ENCODE results near the gene SDCCAG8.

Gene SDCCAG8

DNA sequence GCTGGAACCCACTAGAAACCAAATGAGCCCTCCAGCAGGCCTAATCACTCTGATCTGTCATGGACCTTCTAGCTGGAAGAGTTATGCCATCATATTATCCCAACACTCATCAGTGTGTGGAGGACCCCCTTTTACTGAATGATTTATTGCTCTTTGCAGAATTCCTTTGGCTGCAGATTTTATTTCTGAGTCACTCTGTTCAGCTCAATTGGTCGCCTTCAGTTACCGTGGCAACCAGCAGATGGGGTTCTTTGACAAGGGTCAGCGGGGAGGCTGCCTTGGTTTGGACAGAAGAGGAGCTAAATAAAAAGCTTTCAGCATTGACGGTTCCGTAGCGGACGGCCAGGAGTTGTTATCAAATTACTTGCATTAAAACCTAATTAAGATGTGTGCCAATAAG lies 220.1 kb downstream of the SDCCAG8 start:
- H3K27ac ChIP-seq (ENCODE audit: extremely low read depth, low read depth, low read length), result no peak overlapping the region
- TF ChIP-seq, protein P1, sequence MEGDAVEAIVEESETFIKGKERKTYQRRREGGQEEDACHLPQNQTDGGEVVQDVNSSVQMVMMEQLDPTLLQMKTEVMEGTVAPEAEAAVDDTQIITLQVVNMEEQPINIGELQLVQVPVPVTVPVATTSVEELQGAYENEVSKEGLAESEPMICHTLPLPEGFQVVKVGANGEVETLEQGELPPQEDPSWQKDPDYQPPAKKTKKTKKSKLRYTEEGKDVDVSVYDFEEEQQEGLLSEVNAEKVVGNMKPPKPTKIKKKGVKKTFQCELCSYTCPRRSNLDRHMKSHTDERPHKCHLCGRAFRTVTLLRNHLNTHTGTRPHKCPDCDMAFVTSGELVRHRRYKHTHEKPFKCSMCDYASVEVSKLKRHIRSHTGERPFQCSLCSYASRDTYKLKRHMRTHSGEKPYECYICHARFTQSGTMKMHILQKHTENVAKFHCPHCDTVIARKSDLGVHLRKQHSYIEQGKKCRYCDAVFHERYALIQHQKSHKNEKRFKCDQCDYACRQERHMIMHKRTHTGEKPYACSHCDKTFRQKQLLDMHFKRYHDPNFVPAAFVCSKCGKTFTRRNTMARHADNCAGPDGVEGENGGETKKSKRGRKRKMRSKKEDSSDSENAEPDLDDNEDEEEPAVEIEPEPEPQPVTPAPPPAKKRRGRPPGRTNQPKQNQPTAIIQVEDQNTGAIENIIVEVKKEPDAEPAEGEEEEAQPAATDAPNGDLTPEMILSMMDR (tag by site-specific recombination; IDR thresholded peaks at IDR 0.05), result peak; percentile 25; the same call in 1 of the 2 replicates
- no peak for TF ChIP-seq ZFHX2 (tag by site-specific recombination; conservative IDR thresholded peaks at IDR 0.05)
- ChIA-PET POLR2A (no interaction called here), CTCF (interaction anchor here (1.0 to 1.1 kb wide), 2 partner anchors 280 to 796 kb away, joined by 3 to 7 read pairs; no protein-coding TSS in a partner anchor)
- H3K9me3 ChIP-seq (ENCODE audit: control insufficient read depth, insufficient read depth, low read depth, low read length), result no peaks in the 10 kb centered on the region
- no peaks in the 10 kb centered on the region for H3K36me3 ChIP-seq (ENCODE audit: control insufficient read depth in 2 of 2, insufficient read depth in 1 of 2, low read length in 2 of 2)
- H3K4me1 ChIP-seq (ENCODE audit: control insufficient read depth, insufficient read depth, low read length), result no peaks in the 10 kb centered on the region
- H3K4me3 ChIP-seq (ENCODE audit: low read depth, low read length), result no peak overlapping the region

DNA sequence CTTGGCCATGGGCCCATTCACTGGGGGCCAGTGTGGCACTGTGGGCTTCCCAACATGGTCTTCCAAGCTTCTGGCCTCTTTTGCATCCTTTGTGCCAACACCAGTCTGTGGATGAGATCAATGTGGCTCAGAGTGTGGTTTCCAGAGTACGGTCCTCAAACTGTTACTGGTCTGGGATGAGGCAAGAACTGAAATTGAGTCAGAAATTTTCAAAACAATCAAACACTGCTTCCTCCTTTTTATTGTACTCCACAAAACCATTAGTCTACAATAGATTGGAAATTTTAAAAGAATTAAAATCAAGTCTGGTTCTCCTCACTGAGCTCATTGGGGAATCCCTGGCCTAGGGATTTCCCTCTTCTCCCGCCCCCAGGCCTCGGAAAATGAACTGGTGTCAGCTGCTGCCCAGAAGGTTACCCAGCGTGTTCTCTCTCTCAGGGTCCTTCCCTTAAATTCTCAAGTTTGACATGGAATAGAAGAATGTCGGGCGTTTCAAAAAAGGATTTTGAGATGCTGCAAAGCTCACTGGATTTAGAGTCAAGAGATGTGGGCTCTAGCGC lies 222.0 kb downstream of the SDCCAG8 start:
- no peak overlapping the region for H3K4me3 ChIP-seq (ENCODE audit: low read depth, low read length)
- ChIA-PET CTCF (interaction anchor here (0.6 kb wide), 1 partner anchor 24 kb away, joined by 3 read pairs; no protein-coding TSS in a partner anchor), POLR2A (no interaction called here)

DNA sequence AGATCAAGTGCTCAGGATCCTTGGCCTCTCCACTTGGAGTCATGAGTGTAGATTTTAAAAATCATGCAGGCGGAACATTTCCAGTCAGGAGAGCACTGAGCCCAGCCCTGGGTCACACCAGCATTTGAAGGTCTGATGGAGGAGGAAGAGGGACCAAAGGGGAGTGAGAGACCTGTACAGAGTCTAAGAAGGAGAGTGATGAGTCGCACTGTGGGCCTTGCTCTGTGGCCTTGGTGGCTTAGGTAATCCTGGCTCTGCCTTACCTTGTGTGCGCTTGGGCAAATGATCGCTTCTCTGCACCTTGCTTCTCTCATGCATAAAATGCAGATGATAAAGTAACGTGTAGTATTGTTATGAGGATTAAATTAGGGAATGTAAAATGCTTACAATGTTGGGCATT lies 225.3 kb downstream of the SDCCAG8 start:
- Histone ChIP-seq H3K9me3 (ENCODE audit: control insufficient read depth, insufficient read depth, low read depth, low read length) (no peaks in the 10 kb centered on the region), H3K4me3 (ENCODE audit: low read depth, low read length) (no peak overlapping the region), H3K36me3 (ENCODE audit: control insufficient read depth in 2 of 2, insufficient read depth in 1 of 2, low read length in 2 of 2) (no peaks in the 10 kb centered on the region), H3K27ac (ENCODE audit: extremely low read depth, low read depth, low read length) (no peak overlapping the region), H3K4me1 (ENCODE audit: control insufficient read depth, insufficient read depth, low read length) (no peaks in the 10 kb centered on the region)
- ChIA-PET CTCF (interaction anchor here (0.6 kb wide), 1 partner anchor 67 kb away, joined by 3 read pairs; no protein-coding TSS in a partner anchor), POLR2A (no interaction called here)
- TF ChIP-seq ZNF664 (tag by site-specific recombination; IDR thresholded peaks at IDR 0.05) (peak; percentile 62; the same call in 1 of the 2 replicates), GLIS1 (tag by site-specific recombination; IDR thresholded peaks at IDR 0.05) (no peak)
- TF ChIP-seq, protein P2, sequence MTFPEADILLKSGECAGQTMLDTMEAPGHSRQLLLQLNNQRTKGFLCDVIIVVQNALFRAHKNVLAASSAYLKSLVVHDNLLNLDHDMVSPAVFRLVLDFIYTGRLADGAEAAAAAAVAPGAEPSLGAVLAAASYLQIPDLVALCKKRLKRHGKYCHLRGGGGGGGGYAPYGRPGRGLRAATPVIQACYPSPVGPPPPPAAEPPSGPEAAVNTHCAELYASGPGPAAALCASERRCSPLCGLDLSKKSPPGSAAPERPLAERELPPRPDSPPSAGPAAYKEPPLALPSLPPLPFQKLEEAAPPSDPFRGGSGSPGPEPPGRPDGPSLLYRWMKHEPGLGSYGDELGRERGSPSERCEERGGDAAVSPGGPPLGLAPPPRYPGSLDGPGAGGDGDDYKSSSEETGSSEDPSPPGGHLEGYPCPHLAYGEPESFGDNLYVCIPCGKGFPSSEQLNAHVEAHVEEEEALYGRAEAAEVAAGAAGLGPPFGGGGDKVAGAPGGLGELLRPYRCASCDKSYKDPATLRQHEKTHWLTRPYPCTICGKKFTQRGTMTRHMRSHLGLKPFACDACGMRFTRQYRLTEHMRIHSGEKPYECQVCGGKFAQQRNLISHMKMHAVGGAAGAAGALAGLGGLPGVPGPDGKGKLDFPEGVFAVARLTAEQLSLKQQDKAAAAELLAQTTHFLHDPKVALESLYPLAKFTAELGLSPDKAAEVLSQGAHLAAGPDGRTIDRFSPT (tag by site-specific recombination; IDR thresholded peaks at IDR 0.05), result no peak
- TF ChIP-seq, protein P3, sequence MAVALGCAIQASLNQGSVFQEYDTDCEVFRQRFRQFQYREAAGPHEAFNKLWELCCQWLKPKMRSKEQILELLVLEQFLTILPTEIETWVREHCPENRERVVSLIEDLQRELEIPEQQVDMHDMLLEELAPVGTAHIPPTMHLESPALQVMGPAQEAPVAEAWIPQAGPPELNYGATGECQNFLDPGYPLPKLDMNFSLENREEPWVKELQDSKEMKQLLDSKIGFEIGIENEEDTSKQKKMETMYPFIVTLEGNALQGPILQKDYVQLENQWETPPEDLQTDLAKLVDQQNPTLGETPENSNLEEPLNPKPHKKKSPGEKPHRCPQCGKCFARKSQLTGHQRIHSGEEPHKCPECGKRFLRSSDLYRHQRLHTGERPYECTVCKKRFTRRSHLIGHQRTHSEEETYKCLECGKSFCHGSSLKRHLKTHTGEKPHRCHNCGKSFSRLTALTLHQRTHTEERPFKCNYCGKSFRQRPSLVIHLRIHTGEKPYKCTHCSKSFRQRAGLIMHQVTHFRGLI (tag by site-specific recombination; IDR thresholded peaks at IDR 0.05), result no peak

More for the DNA sequence above, 222.0 kb downstream of the SDCCAG8 start:
- Histone ChIP-seq H3K4me1 (ENCODE audit: control insufficient read depth, insufficient read depth, low read length) (no peaks in the 10 kb centered on the region), H3K36me3 (ENCODE audit: control insufficient read depth in 2 of 2, insufficient read depth in 1 of 2, low read length in 2 of 2) (no peaks in the 10 kb centered on the region), H3K9me3 (ENCODE audit: control insufficient read depth, insufficient read depth, low read depth, low read length) (no peaks in the 10 kb centered on the region), H3K27ac (ENCODE audit: extremely low read depth, low read depth, low read length) (no peak overlapping the region)
- TF ChIP-seq ZNF354C (tag by site-specific recombination; IDR thresholded peaks at IDR 0.05; ENCODE audit: borderline replicate concordance, low read depth), result no peak
- TF ChIP-seq ZNF239 (tag by site-specific recombination; IDR thresholded peaks at IDR 0.05), result no peak
- no peak for TF ChIP-seq ZNF211 (tag by site-specific recombination; IDR thresholded peaks at IDR 0.05; ENCODE audit: low read depth)
- TF ChIP-seq, protein P4, sequence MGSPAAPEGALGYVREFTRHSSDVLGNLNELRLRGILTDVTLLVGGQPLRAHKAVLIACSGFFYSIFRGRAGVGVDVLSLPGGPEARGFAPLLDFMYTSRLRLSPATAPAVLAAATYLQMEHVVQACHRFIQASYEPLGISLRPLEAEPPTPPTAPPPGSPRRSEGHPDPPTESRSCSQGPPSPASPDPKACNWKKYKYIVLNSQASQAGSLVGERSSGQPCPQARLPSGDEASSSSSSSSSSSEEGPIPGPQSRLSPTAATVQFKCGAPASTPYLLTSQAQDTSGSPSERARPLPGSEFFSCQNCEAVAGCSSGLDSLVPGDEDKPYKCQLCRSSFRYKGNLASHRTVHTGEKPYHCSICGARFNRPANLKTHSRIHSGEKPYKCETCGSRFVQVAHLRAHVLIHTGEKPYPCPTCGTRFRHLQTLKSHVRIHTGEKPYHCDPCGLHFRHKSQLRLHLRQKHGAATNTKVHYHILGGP (tag by site-specific recombination; IDR thresholded peaks at IDR 0.05), result no peak
- TF ChIP-seq ZEB2 (tag by site-specific recombination; IDR thresholded peaks at IDR 0.05), result no peak
- TF ChIP-seq ZNF140 (tag by site-specific recombination; IDR thresholded peaks at IDR 0.05), result no peak
- TF ChIP-seq MYNN (tag by site-specific recombination; IDR thresholded peaks at IDR 0.05; ENCODE audit: borderline replicate concordance), result no peak
- no peak for TF ChIP-seq OVOL3 (tag by site-specific recombination; IDR thresholded peaks at IDR 0.05)
- no peak for TF ChIP-seq ZNF561 (tag by site-specific recombination; IDR thresholded peaks at IDR 0.05; ENCODE audit: borderline replicate concordance)
- TF ChIP-seq, protein P5, sequence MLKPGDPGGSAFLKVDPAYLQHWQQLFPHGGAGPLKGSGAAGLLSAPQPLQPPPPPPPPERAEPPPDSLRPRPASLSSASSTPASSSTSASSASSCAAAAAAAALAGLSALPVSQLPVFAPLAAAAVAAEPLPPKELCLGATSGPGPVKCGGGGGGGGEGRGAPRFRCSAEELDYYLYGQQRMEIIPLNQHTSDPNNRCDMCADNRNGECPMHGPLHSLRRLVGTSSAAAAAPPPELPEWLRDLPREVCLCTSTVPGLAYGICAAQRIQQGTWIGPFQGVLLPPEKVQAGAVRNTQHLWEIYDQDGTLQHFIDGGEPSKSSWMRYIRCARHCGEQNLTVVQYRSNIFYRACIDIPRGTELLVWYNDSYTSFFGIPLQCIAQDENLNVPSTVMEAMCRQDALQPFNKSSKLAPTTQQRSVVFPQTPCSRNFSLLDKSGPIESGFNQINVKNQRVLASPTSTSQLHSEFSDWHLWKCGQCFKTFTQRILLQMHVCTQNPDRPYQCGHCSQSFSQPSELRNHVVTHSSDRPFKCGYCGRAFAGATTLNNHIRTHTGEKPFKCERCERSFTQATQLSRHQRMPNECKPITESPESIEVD (tag by site-specific recombination; IDR thresholded peaks at IDR 0.05), result no peak
- TF ChIP-seq, protein P3 (tag by site-specific recombination; IDR thresholded peaks at IDR 0.05), result no peak
- TF ChIP-seq ZNF658 (tag by site-specific recombination; IDR thresholded peaks at IDR 0.05), result no peak
- TF ChIP-seq ZNF571 (tag by site-specific recombination; IDR thresholded peaks at IDR 0.05), result no peak
- no peak for TF ChIP-seq ZSCAN16 (tag by site-specific recombination; IDR thresholded peaks at IDR 0.05)

All from HEK293 (cell line).